Mesenchymal stem cell (in vitro differentiated cells and primary cell): ENCODE measurements around the gene NDUFV2.

Source experiments
- DNase-seq: peaks from one replicate; pipeline ENCODE4 v3.0.0-alpha.2; 2013
- H2AFZ ChIP-seq: one replicate; pipeline ENCODE4 v1.6.1; 2013; ENCODE audit warnings: low read depth, mild to moderate bottlenecking, control low read depth, inconsistent platforms, low read length, moderate library complexity
- H2AK5ac ChIP-seq: 2 replicates; pipeline ENCODE4 v1.6.1; 2013; ENCODE audit warnings: low read length, moderate library complexity, mild to moderate bottlenecking, inconsistent platforms; ENCODE audit not compliant: severe bottlenecking
- H2BK120ac ChIP-seq: one replicate; pipeline ENCODE4 v1.6.1; 2013; ENCODE audit warnings: low read depth, mild to moderate bottlenecking, inconsistent platforms, low read length, moderate library complexity
- H2BK12ac ChIP-seq, 2 experiments: one replicate each; pipeline ENCODE4 v1.6.1; 2013; ENCODE audit warnings: inconsistent platforms in 2 of 2, low read length in 2 of 2, mild to moderate bottlenecking in 2 of 2, moderate library complexity in 2 of 2, control low read depth in 1 of 2
- H2BK15ac ChIP-seq: one replicate; pipeline ENCODE4 v1.6.1; 2013; ENCODE audit warnings: mild to moderate bottlenecking, low read depth, inconsistent platforms; ENCODE audit not compliant: poor library complexity, severe bottlenecking
- H2BK5ac ChIP-seq: 2 replicates; pipeline ENCODE4 v1.6.1; 2013; ENCODE audit warnings: low read depth, mild to moderate bottlenecking, low read length, control low read depth, inconsistent platforms; ENCODE audit not compliant: poor library complexity, severe bottlenecking
- H3K14ac ChIP-seq, 2 experiments: one replicate each; pipeline ENCODE4 v1.6.1; 2013; ENCODE audit warnings: inconsistent platforms in 2 of 2, low read length in 2 of 2, control low read depth in 1 of 2, mild to moderate bottlenecking in 1 of 2, moderate library complexity in 1 of 2
- H3K18ac ChIP-seq, 2 experiments: one replicate each; pipeline ENCODE4 v1.6.1; 2013; ENCODE audit warnings: inconsistent platforms in 2 of 2, low read length in 2 of 2, control low read depth in 1 of 2, low read depth in 1 of 2, mild to moderate bottlenecking in 1 of 2
- H3K23ac ChIP-seq, 2 experiments: one replicate each; pipeline ENCODE4 v1.6.1; 2013; ENCODE audit warnings: inconsistent platforms in 2 of 2, low read length in 2 of 2, mild to moderate bottlenecking in 2 of 2, moderate library complexity in 2 of 2, control low read depth in 1 of 2
- H3K27ac ChIP-seq: 2 replicates; pipeline ENCODE4 v1.5.1; 2013; ENCODE audit warnings: mild to moderate bottlenecking, moderate library complexity, low read length, control low read depth, inconsistent platforms; ENCODE audit not compliant: poor library complexity, severe bottlenecking
- H3K27me3 ChIP-seq, 2 experiments: 2 replicates each; pipeline versions ENCODE4 v1.6.1 to v1.7.0; 2013; ENCODE audit warnings: low read length in 2 of 2, mild to moderate bottlenecking in 2 of 2, moderate library complexity in 2 of 2, control low read depth in 1 of 2, inconsistent platforms in 1 of 2; ENCODE audit not compliant: control insufficient read depth in 1 of 2, insufficient read depth in 1 of 2
- H3K36me3 ChIP-seq, 2 experiments: 2 replicates each; pipeline versions ENCODE4 v1.6.1 to v1.7.0; 2013; ENCODE audit warnings: low read length in 2 of 2, control low read depth in 1 of 2, inconsistent platforms in 1 of 2, low read depth in 1 of 2, mild to moderate bottlenecking in 1 of 2; ENCODE audit not compliant: insufficient read depth in 2 of 2, control insufficient read depth in 1 of 2
- H3K4ac ChIP-seq, 2 experiments: one replicate each; pipeline ENCODE4 v1.6.1; 2013; ENCODE audit warnings: inconsistent platforms in 2 of 2, low read length in 2 of 2, mild to moderate bottlenecking in 2 of 2, moderate library complexity in 2 of 2, control low read depth in 1 of 2, low read depth in 1 of 2
- H3K4me1 ChIP-seq: 2 replicates; pipeline ENCODE4 v1.6.1; 2013; ENCODE audit warnings: low read depth, low read length, control low read depth; ENCODE audit not compliant: control insufficient read depth, insufficient read depth
- H3K4me2 ChIP-seq: 2 replicates; pipeline ENCODE4 v1.6.1; 2013; ENCODE audit warnings: low read length, mild to moderate bottlenecking, inconsistent platforms; ENCODE audit not compliant: poor library complexity, severe bottlenecking
- H3K4me3 ChIP-seq, 2 experiments: 2 replicates each; pipeline versions ENCODE4 v1.5.1 to v1.7.0; 2013; ENCODE audit warnings: low read length in 2 of 2, mild to moderate bottlenecking in 2 of 2, control low read depth in 1 of 2, low read depth in 1 of 2; ENCODE audit not compliant: insufficient read depth in 1 of 2
- H3K79me1 ChIP-seq: replicated peaks from 2 replicates; pipeline ENCODE4 v1.6.1; 2013; ENCODE audit warnings: mild to moderate bottlenecking, control low read depth, low read length, inconsistent platforms; ENCODE audit not compliant: poor library complexity, severe bottlenecking
- H3K9ac ChIP-seq: 2 replicates; pipeline ENCODE4 v1.7.0; 2013; ENCODE audit warnings: mild to moderate bottlenecking, low read length, moderate library complexity
- H3K9me3 ChIP-seq: 2 replicates; pipeline ENCODE4 v1.7.0; 2013; ENCODE audit warnings: mild to moderate bottlenecking, low read length; ENCODE audit not compliant: control insufficient read depth
- H4K8ac ChIP-seq: one replicate; pipeline ENCODE4 v1.6.1; 2013; ENCODE audit warnings: inconsistent platforms, mild to moderate bottlenecking, low read length, moderate library complexity
- H4K91ac ChIP-seq: one replicate; pipeline ENCODE4 v1.6.1; 2013; ENCODE audit warnings: mild to moderate bottlenecking, low read length, inconsistent platforms
- WGBS: methylation state at CpG from one replicate; pipeline ENCODE4 v1.1.7; 2013; ENCODE audit warnings: mixed read lengths; 5-methylcytosine and 5-hydroxymethylcytosine counted together

Gene NDUFV2

GRCh38 chr18:9182852-9183399 lies 80.4 kb downstream of the NDUFV2 start:
- Histone ChIP-seq H2BK5ac (no peak overlapping the region), H4K91ac (no peak overlapping the region), H4K8ac (no peak overlapping the region), H3K4ac (no peak overlapping the region), H2BK12ac (no peak overlapping the region), H3K4me2 (no peak overlapping the region), H3K27ac (no peak overlapping the region), H3K18ac (no peak overlapping the region), H3K36me3 (peaks cover 8 to 56% of the 10 kb centered on the region in 2 experiments), H3K23ac (no peak overlapping the region), H3K14ac (no peak overlapping the region), H2AFZ (no peak overlapping the region), H2BK120ac (no peak overlapping the region), H3K27me3 (no peaks in the 10 kb centered on the region), H3K9ac (no peak overlapping the region), H3K79me1 (peaks cover 10% of the 10 kb centered on the region), H3K4me3 (no peak overlapping the region), H2BK15ac (no peak overlapping the region), H2AK5ac (no peak overlapping the region), H3K9me3 (no peaks in the 10 kb centered on the region), H3K4me1 (no peaks in the 10 kb centered on the region)
- DNase-seq = no peak
- WGBS = 69% methylated on average over 4 of the region's 5 CpGs
